ENCODE measurements around the gene CKAP4.
"Not testable (repeated sequence)": the region's sequence is repeated elsewhere in the genome, so short reads cannot be mapped to it uniquely, and the experiment has no call there.

CKAP4 gene

GRCh38 chr12:106247674-106248311 is at the start of gene CKAP4:
Gene CKAP4 (minus strand): TSS chr12:106248020. CDS start chr12:106247851, 169 bp downstream.
- DNase-seq (ENCODE audit: low spot score) = peak; percentile 87

GRCh38 chr12:106297075-106297474 is 49.3 kb upstream of the CKAP4 start:
- DNase-seq (ENCODE audit: low spot score) = no peak

- peak; percentile 60 for DNase-seq (ENCODE audit: low spot score)
Observed at GRCh38 chr12:106296179-106296877, 48.5 kb upstream of the CKAP4 start.

- DNase-seq (ENCODE audit: low spot score) = no peak
Observed at GRCh38 chr12:106292339-106292738, 44.5 kb upstream of the CKAP4 start.

DNA sequence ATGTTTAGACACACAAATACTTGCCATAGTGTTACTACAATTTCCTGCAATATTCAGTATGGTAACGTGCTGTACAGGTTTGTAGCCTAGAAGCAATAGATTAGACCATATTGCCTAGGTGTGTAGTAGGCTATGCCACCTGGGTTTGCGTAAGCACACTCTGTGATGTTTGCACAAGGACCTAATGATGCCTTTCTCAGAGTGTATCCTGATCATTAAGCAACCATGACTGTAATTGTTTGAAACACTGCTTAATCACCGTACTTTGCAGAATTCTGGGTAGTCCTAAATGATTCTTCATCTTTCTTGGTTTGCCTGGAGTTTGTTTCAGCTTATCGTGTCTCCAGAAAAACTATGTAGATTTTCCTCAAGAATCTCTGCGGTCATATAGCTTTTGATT is 43.5 kb upstream of the CKAP4 start:
- no peak for DNase-seq (ENCODE audit: low spot score)

DNA sequence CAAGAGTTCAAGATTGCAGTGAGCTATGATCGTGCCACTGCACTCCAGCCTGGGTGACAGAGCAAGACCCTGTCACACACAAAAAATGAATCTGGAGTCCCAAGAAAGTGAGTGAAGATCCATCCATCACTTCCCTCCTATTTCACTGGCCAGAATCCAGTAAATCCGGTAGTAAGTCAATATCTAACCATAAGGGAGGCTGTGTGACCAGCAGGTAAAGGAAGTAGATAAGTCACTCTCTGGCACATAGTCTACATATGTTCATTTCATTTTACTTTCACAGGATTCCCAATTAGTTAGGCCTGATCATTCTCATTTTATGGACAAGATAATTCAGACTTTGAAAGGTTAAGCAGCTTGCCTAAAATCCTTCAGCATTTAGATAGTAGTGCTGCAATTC is 42.8 kb upstream of the CKAP4 start:
- no peak for DNase-seq (ENCODE audit: low spot score)

GRCh38 chr12:106289196-106289681 is 41.4 kb upstream of the CKAP4 start:
- no peak for DNase-seq (ENCODE audit: low spot score)

GRCh38 chr12:106288494-106289195 is 40.8 kb upstream of the CKAP4 start:
- DNase-seq (ENCODE audit: low spot score) = peak; percentile 82

DNA sequence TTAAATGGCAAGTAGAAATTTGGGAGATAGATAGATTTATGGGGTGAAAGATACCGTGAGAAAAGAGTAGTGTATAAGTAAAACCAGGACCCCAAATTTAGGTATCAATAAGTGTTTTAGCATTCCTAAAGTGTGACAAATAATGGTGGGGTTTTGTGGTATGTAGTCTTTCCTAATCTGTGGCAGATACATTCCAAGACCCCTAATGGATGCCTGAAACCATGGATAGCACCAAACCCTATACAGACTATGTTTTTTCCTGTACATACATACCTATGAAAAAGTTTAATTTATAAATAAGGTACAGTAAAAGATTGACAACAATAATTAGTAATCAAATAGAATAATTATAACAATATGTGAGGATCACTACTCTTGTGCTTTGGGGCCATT is 40.3 kb upstream of the CKAP4 start:
- no peak for DNase-seq (ENCODE audit: low spot score)

DNA sequence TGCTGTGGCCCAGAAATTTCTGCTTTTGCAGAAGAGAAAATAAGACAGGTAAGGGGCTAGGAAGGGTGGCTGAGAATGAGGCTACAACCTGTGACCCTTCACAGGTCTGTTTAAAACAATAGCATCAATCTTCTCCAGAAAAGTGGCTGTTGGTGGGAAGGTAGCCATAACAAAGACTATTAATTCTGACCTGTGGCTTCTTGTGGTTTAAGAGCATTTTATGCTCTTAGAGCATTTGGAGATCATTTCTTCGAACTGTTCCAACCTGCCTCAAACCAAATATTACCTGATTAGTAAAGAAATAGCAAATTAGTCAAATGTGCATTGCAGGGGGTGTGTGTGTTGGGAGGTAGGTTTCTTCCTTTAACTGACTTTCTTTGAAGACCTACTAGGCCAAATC is 39.5 kb upstream of the CKAP4 start:
- DNase-seq (ENCODE audit: low spot score) = no peak

DNA sequence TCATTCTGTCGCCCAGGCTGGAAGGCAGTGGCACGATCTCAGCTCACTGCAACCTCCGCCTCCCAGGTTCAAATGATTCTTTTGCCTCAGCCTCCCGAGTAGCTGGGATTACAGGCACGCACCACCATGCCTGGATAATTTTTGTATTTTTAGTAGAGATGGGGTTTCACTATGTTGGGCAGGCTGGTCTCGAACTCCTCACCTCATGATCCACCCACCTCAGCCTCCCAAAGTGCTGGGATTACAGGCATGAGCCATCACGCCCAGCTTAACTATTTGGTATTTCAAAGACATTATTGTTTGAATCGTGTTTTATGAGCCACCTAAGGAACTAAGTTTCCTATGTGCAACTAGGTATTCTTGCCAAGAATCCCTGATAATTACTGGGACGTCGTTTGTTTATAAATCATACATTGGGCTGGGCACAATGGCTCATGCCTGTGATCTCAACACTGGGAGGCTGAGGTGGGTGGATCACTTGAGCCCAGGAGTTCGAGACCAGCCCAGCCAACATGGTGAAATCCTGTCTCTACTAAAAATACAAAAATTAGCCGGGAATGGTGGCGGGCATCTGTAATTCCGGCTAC is 38.8 kb upstream of the CKAP4 start:
- not testable (repeated sequence) for DNase-seq (ENCODE audit: low spot score)

DNA sequence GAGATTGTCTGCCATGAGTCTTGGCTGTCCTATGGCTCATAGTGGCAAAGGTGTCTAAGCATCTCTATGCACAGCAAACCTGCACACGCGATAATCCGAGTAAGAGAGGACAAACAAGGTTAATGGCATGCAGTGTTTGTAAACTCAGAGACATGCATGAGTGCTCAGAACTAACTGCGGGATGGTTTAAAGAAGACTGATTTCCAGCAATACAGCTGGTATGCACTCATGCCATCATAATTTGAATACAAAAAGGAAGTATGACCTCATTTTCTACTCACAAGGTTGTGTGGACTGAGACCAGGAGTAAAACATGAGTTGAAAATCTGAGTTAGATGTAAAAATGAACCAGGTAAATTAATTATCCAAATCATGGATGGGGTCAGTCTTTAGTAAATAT is 38.2 kb upstream of the CKAP4 start:
- DNase-seq (ENCODE audit: low spot score) = no peak

DNA sequence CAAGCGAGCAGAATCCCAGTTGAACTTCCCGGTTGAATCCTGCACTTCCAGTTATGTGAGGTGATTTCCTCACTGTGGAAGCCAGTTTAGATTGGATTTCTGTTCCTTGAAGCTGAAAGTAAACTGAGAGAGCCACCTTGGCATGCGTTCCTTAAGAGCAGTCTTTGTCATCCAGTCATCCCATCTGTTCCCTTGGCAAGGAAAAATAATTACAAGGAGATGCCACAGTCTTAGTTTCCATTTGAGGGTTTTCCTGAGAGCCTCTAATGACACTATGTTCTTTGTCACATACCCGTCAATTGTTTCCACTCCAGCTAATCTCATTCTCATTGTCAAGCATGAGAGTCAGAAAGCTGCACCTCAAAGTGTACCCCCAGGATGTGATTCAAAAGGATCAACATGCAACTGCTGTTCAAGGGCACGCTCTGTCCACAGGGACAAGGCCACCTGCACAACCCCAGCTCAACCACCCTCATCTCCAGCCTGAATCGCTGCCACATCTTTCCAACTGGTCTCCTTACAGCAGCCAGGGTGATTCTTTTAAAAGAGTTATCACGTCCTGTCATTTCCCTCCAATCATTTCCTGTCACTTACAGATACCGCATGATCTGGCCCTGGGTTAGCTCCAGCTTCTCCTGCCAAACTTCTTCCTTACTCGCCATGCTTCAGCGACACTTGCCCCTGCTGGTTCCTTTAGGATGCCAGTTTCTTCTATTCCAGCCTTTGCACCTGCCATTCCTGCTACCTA is 36.7 kb upstream of the CKAP4 start:
- DNase-seq (ENCODE audit: low spot score) = no peak

- DNase-seq (ENCODE audit: low spot score) = peak; percentile 74
Observed at GRCh38 chr12:106282457-106283097, 34.8 kb upstream of the CKAP4 start.

GRCh38 chr12:106281804-106282203 is 34.0 kb upstream of the CKAP4 start:
- DNase-seq (ENCODE audit: low spot score) = no peak

DNA sequence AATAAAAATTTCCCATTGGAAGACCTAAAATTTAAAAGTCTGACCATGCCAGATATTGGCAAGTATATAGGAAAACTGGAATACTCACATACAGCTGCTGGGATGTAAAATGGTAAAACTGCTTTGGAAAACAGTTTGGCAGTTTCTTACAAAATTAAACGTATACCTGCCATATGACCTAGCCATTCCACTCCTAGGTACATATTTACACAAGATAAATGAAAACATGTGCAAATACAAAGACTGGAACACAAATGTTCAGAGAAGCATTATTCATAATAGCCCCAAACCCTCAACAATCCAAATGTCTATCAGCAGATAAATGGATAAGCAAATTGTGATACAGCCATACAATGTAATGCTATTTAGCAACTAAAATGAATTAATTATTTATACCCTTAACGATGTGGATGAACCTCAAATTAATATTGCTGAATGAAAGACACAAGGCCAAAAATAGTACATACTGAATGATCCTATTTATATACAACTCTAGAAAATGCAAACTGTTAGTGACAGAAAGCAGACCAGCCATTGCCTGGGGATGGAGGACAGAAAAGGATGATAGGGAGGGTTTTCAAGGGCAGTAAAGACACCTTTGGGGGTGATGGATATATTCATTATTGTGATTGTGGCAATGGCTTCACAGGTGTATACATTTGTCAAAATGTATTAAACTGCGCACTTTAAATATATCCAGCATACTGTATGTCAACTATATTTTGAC is 33.4 kb upstream of the CKAP4 start:
- no peak for DNase-seq (ENCODE audit: low spot score)

DNA sequence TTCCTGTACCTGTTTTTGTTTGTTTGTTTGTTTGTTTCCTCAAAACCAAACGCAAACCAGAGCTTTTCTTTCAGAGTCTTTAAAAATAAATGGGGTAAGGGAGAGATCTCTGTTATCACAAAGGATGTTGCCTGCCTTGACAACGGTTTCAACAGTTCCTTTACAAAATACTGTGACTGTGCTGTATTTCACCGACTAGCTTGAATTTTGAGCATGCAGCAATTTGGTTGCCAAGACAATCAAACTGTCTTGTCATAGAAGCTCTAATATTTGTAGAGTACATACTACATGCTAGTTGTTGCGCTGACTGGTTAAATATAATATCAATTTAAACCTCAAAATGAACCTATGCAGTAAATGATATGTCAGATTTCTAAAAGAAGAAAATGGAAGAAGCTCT is 32.3 kb upstream of the CKAP4 start:
- DNase-seq (ENCODE audit: low spot score) = no peak

DNA sequence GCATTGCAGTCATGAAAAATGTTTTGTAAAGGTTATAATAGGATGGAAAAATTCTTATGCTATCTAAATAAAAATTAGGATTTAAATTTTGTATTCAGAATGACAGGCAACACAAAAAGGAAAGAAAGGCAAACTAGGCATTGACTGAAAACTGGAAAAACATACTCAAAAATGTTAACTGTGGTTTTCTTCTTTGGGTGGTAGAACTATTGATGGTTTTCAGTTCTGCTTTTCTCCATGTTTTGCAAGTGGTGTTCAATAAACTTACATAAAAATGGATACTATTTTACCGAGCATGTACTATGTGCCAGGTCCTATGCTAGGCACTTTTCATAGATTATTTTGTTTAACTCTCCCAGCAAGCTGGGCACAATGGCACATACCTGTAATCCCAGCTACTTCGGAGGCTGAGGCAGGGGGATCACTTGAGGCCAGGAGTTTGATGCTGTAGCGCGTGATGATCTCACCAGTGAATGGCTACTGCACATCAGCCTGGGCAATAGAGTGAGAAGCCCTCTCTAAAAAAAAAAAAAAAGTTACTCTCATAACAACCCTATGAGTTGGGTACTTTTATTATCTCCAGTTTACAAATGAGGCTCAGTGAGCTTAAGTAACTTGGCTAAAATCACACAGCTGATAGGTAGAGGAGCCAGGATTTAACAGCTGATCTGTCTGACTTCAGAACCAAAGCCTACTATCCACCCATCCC is 28.4 kb upstream of the CKAP4 start:
- no peak for DNase-seq (ENCODE audit: low spot score)

DNA sequence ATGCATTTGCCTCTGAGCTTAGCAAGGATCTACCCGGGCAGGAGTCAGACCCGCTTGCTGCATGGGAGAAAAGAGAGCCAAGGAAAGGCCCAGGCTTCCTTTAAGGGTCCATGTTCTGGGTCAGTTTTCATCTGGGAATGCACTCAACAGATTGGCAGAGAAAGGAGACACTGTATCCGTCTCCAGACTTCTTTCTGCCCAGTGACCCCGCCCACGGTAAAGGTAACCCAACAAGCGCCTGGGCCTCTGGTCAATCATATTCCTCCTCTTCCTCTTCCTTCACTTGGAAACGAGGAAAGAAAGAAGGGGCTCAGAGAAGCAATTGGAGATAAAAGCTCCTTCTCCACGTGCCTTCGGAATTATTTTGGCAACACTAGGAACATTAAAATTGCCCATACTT is 27.6 kb upstream of the CKAP4 start:
- no peak for DNase-seq (ENCODE audit: low spot score)

DNA sequence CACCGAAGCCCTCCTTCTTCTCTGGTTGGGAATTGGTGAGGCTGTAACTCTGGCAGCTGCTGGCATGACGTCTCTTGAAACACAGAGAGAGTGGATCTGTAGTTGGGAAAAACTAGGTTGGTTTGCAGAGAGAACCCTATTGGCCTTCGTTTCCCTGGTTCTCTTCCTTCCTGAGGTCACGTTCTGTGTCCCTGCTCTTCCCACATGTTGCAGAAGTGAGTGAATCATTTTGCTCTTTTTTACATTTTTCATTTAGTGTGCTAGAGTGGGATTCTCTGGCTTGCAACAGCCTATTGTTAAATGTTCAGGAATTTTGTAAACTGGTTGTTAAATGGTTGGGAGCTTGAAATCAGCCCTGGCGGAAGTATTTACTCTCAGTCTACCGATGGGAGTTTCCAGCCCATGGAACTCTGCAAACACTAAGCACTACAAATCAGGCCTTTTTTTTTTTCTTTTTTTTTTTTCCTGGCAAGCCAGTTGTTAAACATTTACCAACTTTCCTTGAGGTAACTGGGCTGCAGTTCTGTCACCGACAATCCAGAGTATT is 26.8 kb upstream of the CKAP4 start:
- DNase-seq (ENCODE audit: low spot score) = peak; percentile 18

Data from AG08395 (cell line).